HepG2 (cell line): ENCODE data around the gene KSR1. TPM values are rescaled to one million over a fixed set of nuclear protein-coding genes. Genes with fewer than 3 reads are reported as not detected.

ENCODE experiments used
- CEBPG ChIP-seq: IDR thresholded peaks from 2 replicates; pipeline ENCODE4 v1.6.1; 2016
- CENPX ChIP-seq: sonication (generic); formaldehyde crosslinking; IDR thresholded peaks from 2 replicates; pipeline ENCODE4 v1.9.0; 2021; ENCODE audit warnings: mild to moderate bottlenecking, missing genetic modification reagents, moderate library complexity
- DMAP1 ChIP-seq: IDR thresholded peaks from 2 replicates; pipeline ENCODE4 v1.6.1; 2016
- FOXA3 ChIP-seq: IDR thresholded peaks from 2 replicates; pipeline ENCODE4 v1.6.1; 2016; ENCODE audit warnings: missing genetic modification reagents, missing compliant biosample characterization
- HMG20A ChIP-seq: IDR thresholded peaks from 2 replicates; pipeline ENCODE4 v1.6.1; 2016; ENCODE audit warnings: borderline replicate concordance
- HMG20B ChIP-seq: conservative IDR thresholded peaks from 2 replicates; pipeline ENCODE4 v1.6.1; 2016; ENCODE audit warnings: missing genetic modification reagents, missing compliant biosample characterization
- KAT7 ChIP-seq: IDR thresholded peaks from 2 replicates; pipeline ENCODE4 v1.6.1; 2018; ENCODE audit warnings: borderline replicate concordance, missing compliant biosample characterization
- SETDB1 ChIP-seq: sonication (generic); formaldehyde crosslinking; IDR thresholded peaks from 2 replicates; pipeline ENCODE4 v1.5.1; 2020; ENCODE audit warnings: missing genetic modification reagents, mild to moderate bottlenecking, borderline replicate concordance
- ZNF12 ChIP-seq: sonication (generic); formaldehyde crosslinking; IDR thresholded peaks from 2 replicates; pipeline ENCODE4 v1.5.0; 2020; ENCODE audit warnings: missing genetic modification reagents
- ZNF143 ChIP-seq: sonication (generic); formaldehyde crosslinking; IDR thresholded peaks from 2 replicates; pipeline ENCODE4 v1.4.0; 2020; ENCODE audit warnings: missing genetic modification reagents
- ZNF207 ChIP-seq: fragments of 450-650 bp; IDR thresholded peaks from 2 replicates; pipeline ENCODE4 v1.6.1; 2016; ENCODE audit warnings: antibody characterized with exemption, borderline replicate concordance
- ZNF747 ChIP-seq: sonication (generic); formaldehyde crosslinking; IDR thresholded peaks from 2 replicates; pipeline ENCODE4 v1.8.1; 2023; ENCODE audit warnings: missing genetic modification reagents, mild to moderate bottlenecking, borderline replicate concordance
- ZSCAN21 ChIP-seq: sonication (generic); formaldehyde crosslinking; IDR thresholded peaks from 2 replicates; pipeline ENCODE4 v1.8.0; 2022; ENCODE audit warnings: mild to moderate bottlenecking, missing genetic modification reagents, moderate library complexity, borderline replicate concordance
- polyA plus RNA-seq, 8 experiments: library from polyadenylated mRNA; depleted of rRNA in 3 of 8; stranded (reverse) in 7 of 8; unstranded in 1 of 8; fragments of >200 nt; fragmentation: Illumina TruSeq in 4 of 8; extraction: Trizol in 4 of 8; gene quantifications; 2 replicates each; pipeline versions ENCODE4 v1.2.1 to v1.2.3, GENCODE V29; 2011 to 2016; ENCODE audit warnings: low read depth in 4 of 8, missing spikeins in 1 of 8, mixed read lengths in 1 of 8; ENCODE audit not compliant: insufficient read depth in 1 of 8
- total RNA-seq, 5 experiments: library from RNA; depleted of rRNA; stranded (reverse); fragments of >200 nt; fragmentation: Illumina TruSeq; extraction: Trizol; gene quantifications; 2 replicates each; pipeline ENCODE4 v1.2.3, GENCODE V29; 2016; ENCODE audit warnings: low read depth in 1 of 5
- TF ChIP-seq, protein P1 (sequence below): sonication (generic); formaldehyde crosslinking; IDR thresholded peaks from 2 replicates; pipeline ENCODE4 v1.4.0; 2020; ENCODE audit warnings: missing genetic modification reagents
- TF ChIP-seq, protein P2 (sequence below): sonication (generic); formaldehyde crosslinking; conservative IDR thresholded peaks from 2 replicates; pipeline ENCODE4 v1.8.0; 2022; ENCODE audit warnings: mild to moderate bottlenecking, moderate library complexity, missing genetic modification reagents
- TF ChIP-seq, protein P3 (sequence below): IDR thresholded peaks from 2 replicates; pipeline ENCODE4 v1.6.1; 2016; ENCODE audit warnings: low read depth, control low read depth
- TF ChIP-seq, protein P4 (sequence below): sonication (generic); formaldehyde crosslinking; IDR thresholded peaks from 2 replicates; pipeline ENCODE4 v1.4.0; 2020; ENCODE audit warnings: missing genetic modification reagents, mild to moderate bottlenecking, borderline replicate concordance
- TF ChIP-seq, protein P5 (sequence below): sonication (generic); formaldehyde crosslinking; IDR thresholded peaks from 2 replicates; pipeline ENCODE4 v1.8.0; 2022; ENCODE audit warnings: missing genetic modification reagents, mild to moderate bottlenecking, moderate library complexity, borderline replicate concordance

Gene KSR1
- total and polyA plus RNA-seq, 2 of the 13 experiments (the other 11 are each of a cell fraction or from before 2014, with no cell fraction given), result 10.1 to 16.6 TPM

DNA sequence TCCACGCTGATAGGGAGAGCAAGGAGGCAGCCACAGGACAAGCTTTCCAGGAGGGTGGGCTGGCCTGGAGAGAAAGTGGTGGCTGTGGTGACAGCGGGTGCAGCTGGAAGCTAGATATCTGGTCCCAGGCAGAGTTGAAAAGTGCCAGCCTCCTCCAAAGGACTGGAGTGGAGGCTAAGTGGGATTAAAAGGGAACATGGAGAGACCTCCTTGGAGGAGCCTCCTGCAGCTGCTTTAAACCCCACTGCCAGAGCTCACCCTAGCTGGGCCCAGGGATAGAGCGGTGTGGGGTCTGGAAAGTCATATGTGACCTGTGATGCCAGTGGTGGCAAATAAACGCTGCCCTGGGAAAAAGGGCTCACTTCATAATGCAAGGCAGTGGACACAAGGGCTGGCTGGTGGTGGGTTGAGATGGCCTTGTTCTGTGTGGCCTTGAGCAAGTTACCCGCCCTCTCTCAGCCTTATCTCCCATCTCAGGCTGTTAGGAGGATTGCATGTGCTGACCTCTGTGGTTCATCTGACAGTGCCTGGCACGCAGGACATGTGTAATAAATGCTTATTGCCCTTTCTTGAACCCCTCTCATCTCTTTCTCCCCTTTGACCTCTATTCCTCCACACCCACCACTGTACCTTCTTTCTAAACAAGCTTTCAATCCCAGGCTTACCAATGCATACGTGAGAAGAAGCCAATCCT lies 113.8 kb downstream of the KSR1 start (continued):
- TF ChIP-seq, protein P1, sequence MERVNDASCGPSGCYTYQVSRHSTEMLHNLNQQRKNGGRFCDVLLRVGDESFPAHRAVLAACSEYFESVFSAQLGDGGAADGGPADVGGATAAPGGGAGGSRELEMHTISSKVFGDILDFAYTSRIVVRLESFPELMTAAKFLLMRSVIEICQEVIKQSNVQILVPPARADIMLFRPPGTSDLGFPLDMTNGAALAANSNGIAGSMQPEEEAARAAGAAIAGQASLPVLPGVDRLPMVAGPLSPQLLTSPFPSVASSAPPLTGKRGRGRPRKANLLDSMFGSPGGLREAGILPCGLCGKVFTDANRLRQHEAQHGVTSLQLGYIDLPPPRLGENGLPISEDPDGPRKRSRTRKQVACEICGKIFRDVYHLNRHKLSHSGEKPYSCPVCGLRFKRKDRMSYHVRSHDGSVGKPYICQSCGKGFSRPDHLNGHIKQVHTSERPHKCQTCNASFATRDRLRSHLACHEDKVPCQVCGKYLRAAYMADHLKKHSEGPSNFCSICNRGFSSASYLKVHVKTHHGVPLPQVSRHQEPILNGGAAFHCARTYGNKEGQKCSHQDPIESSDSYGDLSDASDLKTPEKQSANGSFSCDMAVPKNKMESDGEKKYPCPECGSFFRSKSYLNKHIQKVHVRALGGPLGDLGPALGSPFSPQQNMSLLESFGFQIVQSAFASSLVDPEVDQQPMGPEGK, result peak; percentile 68
- TF ChIP-seq ZNF143, result no peak
- no peak for TF ChIP-seq SETDB1 (CRISPR knock-in tag)
- peak; percentile 50 for TF ChIP-seq FOXA3
- TF ChIP-seq ZNF12 (CRISPR knock-in tag), result no peak
- TF ChIP-seq, protein P2, sequence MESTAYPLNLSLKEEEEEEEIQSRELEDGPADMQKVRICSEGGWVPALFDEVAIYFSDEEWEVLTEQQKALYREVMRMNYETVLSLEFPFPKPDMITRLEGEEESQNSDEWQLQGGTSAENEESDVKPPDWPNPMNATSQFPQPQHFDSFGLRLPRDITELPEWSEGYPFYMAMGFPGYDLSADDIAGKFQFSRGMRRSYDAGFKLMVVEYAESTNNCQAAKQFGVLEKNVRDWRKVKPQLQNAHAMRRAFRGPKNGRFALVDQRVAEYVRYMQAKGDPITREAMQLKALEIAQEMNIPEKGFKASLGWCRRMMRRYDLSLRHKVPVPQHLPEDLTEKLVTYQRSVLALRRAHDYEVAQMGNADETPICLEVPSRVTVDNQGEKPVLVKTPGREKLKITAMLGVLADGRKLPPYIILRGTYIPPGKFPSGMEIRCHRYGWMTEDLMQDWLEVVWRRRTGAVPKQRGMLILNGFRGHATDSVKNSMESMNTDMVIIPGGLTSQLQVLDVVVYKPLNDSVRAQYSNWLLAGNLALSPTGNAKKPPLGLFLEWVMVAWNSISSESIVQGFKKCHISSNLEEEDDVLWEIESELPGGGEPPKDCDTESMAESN, result peak; percentile 50; the same call in 1 of the 2 replicates
- TF ChIP-seq HMG20B, result peak; percentile 60; the same call in 1 of the 2 replicates
- TF ChIP-seq, protein P3, sequence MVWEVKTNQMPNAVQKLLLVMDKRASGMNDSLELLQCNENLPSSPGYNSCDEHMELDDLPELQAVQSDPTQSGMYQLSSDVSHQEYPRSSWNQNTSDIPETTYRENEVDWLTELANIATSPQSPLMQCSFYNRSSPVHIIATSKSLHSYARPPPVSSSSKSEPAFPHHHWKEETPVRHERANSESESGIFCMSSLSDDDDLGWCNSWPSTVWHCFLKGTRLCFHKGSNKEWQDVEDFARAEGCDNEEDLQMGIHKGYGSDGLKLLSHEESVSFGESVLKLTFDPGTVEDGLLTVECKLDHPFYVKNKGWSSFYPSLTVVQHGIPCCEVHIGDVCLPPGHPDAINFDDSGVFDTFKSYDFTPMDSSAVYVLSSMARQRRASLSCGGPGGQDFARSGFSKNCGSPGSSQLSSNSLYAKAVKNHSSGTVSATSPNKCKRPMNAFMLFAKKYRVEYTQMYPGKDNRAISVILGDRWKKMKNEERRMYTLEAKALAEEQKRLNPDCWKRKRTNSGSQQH (CRISPR knock-in tag), result no peak
- TF ChIP-seq, protein P4, sequence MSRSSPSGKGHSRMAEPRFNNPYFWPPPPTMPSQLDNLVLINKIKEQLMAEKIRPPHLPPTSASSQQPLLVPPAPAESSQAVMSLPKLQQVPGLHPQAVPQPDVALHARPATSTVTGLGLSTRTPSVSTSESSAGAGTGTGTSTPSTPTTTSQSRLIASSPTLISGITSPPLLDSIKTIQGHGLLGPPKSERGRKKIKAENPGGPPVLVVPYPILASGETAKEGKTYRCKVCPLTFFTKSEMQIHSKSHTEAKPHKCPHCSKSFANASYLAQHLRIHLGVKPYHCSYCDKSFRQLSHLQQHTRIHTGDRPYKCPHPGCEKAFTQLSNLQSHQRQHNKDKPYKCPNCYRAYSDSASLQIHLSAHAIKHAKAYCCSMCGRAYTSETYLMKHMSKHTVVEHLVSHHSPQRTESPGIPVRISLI (CRISPR knock-in tag), result no peak
- TF ChIP-seq DMAP1 (CRISPR knock-in tag), result 0 out of 2 replicates have a peak, but pooled peaks have one; percentile 60
- TF ChIP-seq ZNF207, result no peak
- TF ChIP-seq, protein P5, sequence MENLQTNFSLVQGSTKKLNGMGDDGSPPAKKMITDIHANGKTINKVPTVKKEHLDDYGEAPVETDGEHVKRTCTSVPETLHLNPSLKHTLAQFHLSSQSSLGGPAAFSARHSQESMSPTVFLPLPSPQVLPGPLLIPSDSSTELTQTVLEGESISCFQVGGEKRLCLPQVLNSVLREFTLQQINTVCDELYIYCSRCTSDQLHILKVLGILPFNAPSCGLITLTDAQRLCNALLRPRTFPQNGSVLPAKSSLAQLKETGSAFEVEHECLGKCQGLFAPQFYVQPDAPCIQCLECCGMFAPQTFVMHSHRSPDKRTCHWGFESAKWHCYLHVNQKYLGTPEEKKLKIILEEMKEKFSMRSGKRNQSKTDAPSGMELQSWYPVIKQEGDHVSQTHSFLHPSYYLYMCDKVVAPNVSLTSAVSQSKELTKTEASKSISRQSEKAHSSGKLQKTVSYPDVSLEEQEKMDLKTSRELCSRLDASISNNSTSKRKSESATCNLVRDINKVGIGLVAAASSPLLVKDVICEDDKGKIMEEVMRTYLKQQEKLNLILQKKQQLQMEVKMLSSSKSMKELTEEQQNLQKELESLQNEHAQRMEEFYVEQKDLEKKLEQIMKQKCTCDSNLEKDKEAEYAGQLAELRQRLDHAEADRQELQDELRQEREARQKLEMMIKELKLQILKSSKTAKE (CRISPR knock-in tag), result no peak
- peak; percentile 75 for TF ChIP-seq CEBPG (CRISPR knock-in tag)
- no peak for TF ChIP-seq CENPX (CRISPR knock-in tag)
- peak; percentile 71 for TF ChIP-seq HMG20A (CRISPR knock-in tag)
- no peak for TF ChIP-seq ZSCAN21 (CRISPR knock-in tag)
- TF ChIP-seq KAT7, result 0 out of 2 replicates have a peak, but pooled peaks have one; percentile 48
- no peak for TF ChIP-seq ZNF747 (CRISPR knock-in tag)
